Measurements from ENCODE around the gene EVL. TPM values are rescaled to one million over a fixed set of nuclear protein-coding genes. Genes with fewer than 3 reads are reported as not detected.

Gene EVL
- total RNA-seq, 2 experiments from 2014 or later: 340 to 351 TPM

- no peaks in the 10 kb centered on the region for H3K9me3 Mint-ChIP-seq
- ChIA-PET POLR2A (interaction anchor here (21.3 kb wide), 1 partner anchor 24 kb away, joined by 521 read pairs; the partner anchor contains the start of gene EVL), CTCF (interaction anchor here (1.9 kb wide), 1 partner anchor 57 kb away, joined by 7 read pairs; no protein-coding TSS in a partner anchor)
- no peak overlapping the region for H3K4me3 Mint-ChIP-seq
- ATAC-seq (no peak), DNase-seq (no peak)
- H3K27ac Mint-ChIP-seq: no peak overlapping the region
- H3K36me3 Mint-ChIP-seq (ENCODE audit: low read depth): peaks cover 1% of the 10 kb centered on the region
- peaks cover 31% of the 10 kb centered on the region for H3K4me1 Mint-ChIP-seq (ENCODE audit: low read depth)
- intact Hi-C loops (cut with micrococcal nuclease): no loop called here
- H3K27me3 Mint-ChIP-seq: no peaks in the 10 kb centered on the region
- no peak for TF ChIP-seq CTCF (IDR thresholded peaks at IDR 0.05)
Observed at GRCh38 chr14:100051543-100051942, 13.7 kb upstream of the EVL start.

- ChIA-PET CTCF (interaction anchor here (1.1 to 2.3 kb wide), 3 partner anchors 28 to 56 kb away, joined by 3 to 12 read pairs (median 3); no protein-coding TSS in a partner anchor), POLR2A (interaction anchor here (21.3 kb wide), 1 partner anchor 23 kb away, joined by 521 read pairs; the partner anchor contains the start of gene EVL)
- peaks cover 1% of the 10 kb centered on the region for H3K36me3 Mint-ChIP-seq (ENCODE audit: low read depth)
- no peak for TF ChIP-seq CTCF (IDR thresholded peaks at IDR 0.05)
- no peak overlapping the region for H3K4me3 Mint-ChIP-seq
- H3K4me1 Mint-ChIP-seq (ENCODE audit: low read depth): peaks cover 43% of the 10 kb centered on the region
- no peaks in the 10 kb centered on the region for H3K27me3 Mint-ChIP-seq
- intact Hi-C loops (cut with micrococcal nuclease): no loop called here
- no peaks in the 10 kb centered on the region for H3K9me3 Mint-ChIP-seq
- ATAC-seq (no peak), DNase-seq (no peak)
- H3K27ac Mint-ChIP-seq: no peak overlapping the region
Observed at GRCh38 chr14:100052819-100053218, 12.4 kb upstream of the EVL start.

GRCh38 chr14:100054316-100055075 is 10.7 kb upstream of the EVL start:
- intact Hi-C loops (cut with micrococcal nuclease): no loop called here
- H3K36me3 Mint-ChIP-seq (ENCODE audit: low read depth): peaks cover 8% of the 10 kb centered on the region
- DNase-seq: peak; percentile 49
- peak; percentile 61 for ATAC-seq
- CTCF ChIA-PET: interaction anchor here (0.7 to 2.3 kb wide), 6 partner anchors 9 to 54 kb away, joined by 3 to 12 read pairs (median 4); no protein-coding TSS in a partner anchor
- no peaks in the 10 kb centered on the region for H3K9me3 Mint-ChIP-seq
- POLR2A ChIA-PET: interaction anchor here (1.2 to 21.3 kb wide), 3 partner anchors 21 to 63 kb away, joined by 4 to 521 read pairs (median 5); partner anchors contain the start of gene EVL
- H3K4me3 Mint-ChIP-seq: no peak overlapping the region
- TF ChIP-seq CTCF (IDR thresholded peaks at IDR 0.05): no peak
- H3K4me1 Mint-ChIP-seq (ENCODE audit: low read depth): peaks cover 44% of the 10 kb centered on the region
- peak overlapping the region; percentile 19 for H3K27ac Mint-ChIP-seq
- H3K27me3 Mint-ChIP-seq: no peaks in the 10 kb centered on the region

DNA sequence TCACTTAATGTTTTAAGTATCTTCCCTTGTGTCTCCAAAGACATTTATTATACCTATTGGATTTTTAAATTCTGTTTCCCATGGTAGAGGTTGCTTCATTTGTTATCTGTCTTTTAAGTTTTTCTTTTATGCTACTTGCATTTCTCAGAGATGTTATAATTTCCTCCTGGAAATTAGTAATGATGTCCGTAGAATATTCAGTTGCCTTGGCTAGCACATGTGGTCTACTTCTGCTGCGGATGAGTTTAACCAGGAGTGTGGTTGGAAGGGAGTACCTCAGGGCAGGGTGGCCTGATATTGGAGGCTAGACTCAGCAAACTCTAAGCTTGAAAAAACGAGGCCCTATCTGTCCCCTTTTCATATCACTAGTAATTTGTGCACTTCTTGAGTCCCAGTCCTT is 8.8 kb upstream of the EVL start:
- intact Hi-C loops (cut with micrococcal nuclease): no loop called here
- POLR2A ChIA-PET: interaction anchor here (0.8 to 21.3 kb wide), 3 partner anchors 19 to 55 kb away, joined by 5 to 521 read pairs (median 5); partner anchors contain the start of gene EVL
- H3K27ac Mint-ChIP-seq: peak overlapping the region; percentile 16
- H3K27me3 Mint-ChIP-seq: no peaks in the 10 kb centered on the region
- peaks cover 54% of the 10 kb centered on the region for H3K4me1 Mint-ChIP-seq (ENCODE audit: low read depth)
- ATAC-seq (no peak), DNase-seq (no peak)
- no peak for TF ChIP-seq CTCF (IDR thresholded peaks at IDR 0.05)
- no peaks in the 10 kb centered on the region for H3K9me3 Mint-ChIP-seq
- CTCF ChIA-PET: interaction anchor here (0.7 to 4.4 kb wide), 13 partner anchors 13 to 165 kb away, joined by 3 to 60 read pairs (median 6); partner anchors contain the start of gene EVL
- H3K36me3 Mint-ChIP-seq (ENCODE audit: low read depth): peaks cover 14% of the 10 kb centered on the region
- H3K4me3 Mint-ChIP-seq: no peak overlapping the region

Data from activated CD8-positive, alpha-beta T cell treated with anti-CD3 and anti-CD28 coated beads for 36 hours (primary cell).